ENCODE results near the gene HSD17B3.
"Not testable (repeated sequence)": the region's sequence is repeated elsewhere in the genome, so short reads cannot be mapped to it uniquely, and the experiment has no call there.

HSD17B3 gene

DNA sequence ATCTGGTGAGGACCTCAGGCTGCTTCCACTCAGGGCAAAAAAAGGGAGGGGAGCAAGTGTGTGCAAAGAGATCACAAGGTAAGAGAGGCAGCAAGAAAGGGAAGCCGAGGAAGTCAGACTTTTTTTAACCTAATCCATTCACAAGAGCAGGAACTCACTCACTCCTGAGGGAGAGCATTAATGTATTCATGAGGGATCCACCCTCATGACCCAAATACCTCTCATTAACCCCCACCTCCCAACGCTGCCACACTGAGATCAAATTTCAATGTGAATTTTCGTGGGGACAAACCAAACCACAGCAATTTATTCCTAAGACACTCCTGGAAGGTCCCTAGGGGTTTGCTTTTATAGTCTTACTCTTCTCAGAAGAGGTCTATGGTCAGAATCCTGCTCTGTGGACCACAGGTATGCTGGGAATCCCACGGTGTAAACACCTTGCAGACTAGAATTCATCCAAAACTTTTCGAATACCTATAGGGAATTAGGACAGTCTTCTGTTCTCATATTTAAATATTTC lies 108.7 kb downstream of the HSD17B3 start:
- DNase-seq (ENCODE audit: low read depth): no peak

DNA sequence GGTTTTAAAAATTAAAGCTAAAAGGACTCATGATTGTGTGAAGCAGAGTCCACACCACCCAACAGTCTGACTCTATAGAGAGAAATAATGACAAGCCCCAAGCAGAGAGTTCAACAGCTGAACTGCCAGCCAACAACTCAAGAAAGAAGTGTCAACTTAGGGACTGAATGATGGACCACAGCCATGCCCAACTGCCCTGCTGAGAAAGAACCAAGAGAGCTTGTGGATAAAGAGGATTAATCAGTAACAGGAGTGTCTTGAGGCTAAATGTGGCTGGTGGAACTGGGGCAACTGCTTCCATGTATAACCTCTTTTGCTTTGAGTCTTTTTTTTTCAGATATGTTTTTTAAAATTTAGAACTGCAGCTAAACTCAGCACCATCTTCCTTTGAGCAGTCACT lies 109.3 kb downstream of the HSD17B3 start:
- DNase-seq (ENCODE audit: low read depth): no peak

DNA sequence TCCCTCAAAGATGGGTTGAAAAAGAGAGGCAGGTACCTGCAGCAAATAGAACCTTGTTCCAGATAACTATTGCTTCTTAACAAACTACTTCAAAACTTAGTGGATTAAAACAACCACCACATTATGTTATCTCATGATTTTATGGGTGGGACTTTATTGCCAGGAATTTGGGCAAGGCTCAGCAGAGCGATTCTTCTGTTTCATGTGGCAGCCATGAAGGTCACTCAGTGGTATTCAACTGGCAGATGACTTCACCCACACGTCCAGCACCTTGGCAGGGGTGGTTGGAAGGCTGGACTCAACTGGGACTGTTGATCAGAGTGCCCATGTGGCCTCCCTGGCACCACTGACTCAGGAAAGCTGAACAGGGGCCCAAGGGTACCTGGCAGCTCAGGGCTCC lies 112.0 kb downstream of the HSD17B3 start:
- DNase-seq (ENCODE audit: low read depth): no peak

DNA sequence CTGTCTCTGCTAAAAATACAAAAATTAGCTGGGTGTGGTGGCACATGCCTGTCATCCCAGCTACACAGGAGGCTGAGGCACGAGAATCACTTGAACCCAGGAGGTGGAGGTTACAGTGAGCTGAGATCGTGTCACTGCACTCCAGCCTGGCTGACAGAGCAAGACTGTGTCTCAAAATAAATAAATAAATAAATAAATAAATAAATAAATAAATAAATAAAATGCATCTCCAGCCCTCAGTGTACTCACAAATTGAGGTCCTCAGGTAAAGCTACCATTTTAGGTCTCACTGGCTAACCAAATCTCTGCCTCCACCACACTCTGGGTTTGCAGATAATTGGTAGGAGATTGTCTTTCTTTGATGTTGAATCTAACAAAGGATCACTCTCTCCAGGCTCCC lies 112.4 kb downstream of the HSD17B3 start:
- DNase-seq (ENCODE audit: low read depth): not testable (repeated sequence)

DNA sequence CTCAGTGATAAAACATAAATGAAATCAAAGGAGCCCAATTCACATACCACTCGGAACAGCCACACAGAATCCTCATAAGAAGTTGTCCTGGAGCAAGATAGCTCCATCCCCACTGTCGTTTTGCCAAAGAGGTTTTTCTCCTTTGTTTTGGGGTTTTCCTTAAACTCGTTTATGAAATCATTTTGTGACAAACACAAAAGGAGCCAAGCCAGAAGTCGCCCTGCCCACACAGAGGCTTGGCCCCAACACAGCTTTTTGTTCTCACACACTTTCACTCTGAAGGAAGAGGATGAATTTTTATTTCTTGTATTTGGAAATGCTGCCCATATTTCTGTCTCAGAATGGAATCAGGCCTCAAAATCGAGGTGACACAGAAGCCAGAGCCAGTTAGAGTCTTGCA lies 113.4 kb downstream of the HSD17B3 start:
- no peak for DNase-seq (ENCODE audit: low read depth)

DNA sequence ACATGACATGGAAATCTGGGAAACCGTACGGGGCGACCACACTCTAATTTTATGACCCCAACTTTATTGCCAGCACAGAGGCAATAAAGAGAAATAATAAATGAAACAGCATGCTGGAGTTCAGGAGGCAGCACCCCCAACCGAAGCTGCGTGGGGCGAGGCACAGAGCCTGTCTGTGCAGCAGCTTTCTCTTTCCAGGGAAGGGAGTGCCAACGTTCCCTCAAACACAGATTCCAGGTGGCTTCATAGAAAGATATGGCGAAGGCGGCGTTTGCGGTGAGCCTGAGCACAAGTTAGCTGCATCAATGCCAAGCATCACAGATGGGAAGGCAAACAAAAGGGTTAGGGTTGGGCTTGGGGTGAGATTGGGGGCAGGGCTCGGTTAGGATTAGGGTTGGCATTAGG lies 114.8 kb downstream of the HSD17B3 start:
- DNase-seq (ENCODE audit: low read depth): no peak

DNA sequence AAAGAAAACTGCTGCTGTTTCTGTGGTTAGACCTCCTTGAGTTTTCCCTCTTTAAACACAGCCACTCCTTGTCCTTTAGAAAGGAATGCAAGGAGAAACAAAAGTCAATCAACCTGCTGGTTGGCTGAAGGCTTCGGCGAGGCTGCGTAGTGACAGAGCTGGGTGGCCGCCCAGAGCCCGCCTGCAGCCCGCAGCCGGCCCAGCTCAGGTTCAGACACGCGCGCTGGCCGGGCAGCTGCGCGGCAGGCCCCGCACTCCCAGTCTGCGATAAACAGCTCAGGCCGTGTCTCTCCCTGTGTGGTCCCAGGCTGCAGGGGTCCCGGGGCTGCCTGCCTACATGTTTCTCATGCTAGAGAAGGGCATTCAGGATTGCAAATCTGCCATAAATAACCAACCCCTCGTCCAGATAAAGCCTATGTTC lies 115.4 kb downstream of the HSD17B3 start:
- no peak for DNase-seq (ENCODE audit: low read depth)

DNA sequence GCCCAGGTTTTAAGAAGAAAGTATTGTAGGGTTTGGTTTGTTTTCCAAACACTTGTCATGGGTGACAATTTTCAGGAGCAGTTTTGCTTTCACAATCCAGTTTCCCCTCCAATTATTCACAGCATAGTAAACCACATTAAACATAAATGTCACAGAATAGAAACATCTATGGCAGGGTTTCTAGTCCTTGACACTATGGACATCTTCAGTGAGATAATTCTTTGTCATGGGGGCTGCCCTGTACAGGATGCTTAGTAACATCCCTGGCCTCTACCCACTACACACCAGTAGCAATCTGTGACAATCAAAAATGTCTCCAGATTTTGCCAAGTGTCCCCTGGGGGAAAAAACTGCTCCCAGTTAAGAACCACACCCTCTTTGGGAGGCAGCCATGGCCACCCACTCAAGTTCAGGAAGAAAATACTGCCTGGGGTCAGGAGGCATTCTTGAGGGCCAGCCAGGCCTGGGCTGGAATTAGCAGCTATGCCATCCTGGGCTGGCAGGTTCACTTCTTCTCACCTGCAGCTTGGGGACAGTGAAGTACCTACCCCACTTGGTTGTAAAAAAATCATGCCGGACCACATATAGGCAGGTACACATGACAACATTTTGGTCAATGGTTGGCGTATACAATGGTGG lies 116.3 kb downstream of the HSD17B3 start:
- DNase-seq (ENCODE audit: low read depth): no peak
